Heart left ventricle (tissue), 13 donors: ENCODE data around the gene SSBP2.
"Not testable (repeated sequence)": the region's sequence is repeated elsewhere in the genome, so short reads cannot be mapped to it uniquely, and the experiment has no call there.

Experiments used
- CTCF ChIP-seq, 12 donors: fragments of 200-600 bp; sonication (generic) in 4 of 12; IDR thresholded peaks; one replicate each; pipeline versions ENCODE4 v1.5.0 to v1.8.0; 2018 to 2022; ENCODE audit warnings: antibody characterized with exemption in 12 of 12, mild to moderate bottlenecking in 5 of 12
- POLR2A ChIP-seq, 2 donors: fragments of 450-650 bp; IDR thresholded peaks; one replicate each; pipeline ENCODE4 v1.6.1; 2017; ENCODE audit warnings: antibody characterized with exemption in 2 of 2, mild to moderate bottlenecking in 2 of 2, moderate library complexity in 2 of 2
- donor health status: ischemic (EF 13 %, LVEDD 7.1; RV severe dilation, severe dysfunction).
- donor health status: DM: no; HTN: yes; CAD: no.
- donor health status: DM: no; HTN: no; CAD: no.
- donor health status: ischemic (EF 25% LVEDD 6.9; RV normal size, moderate dysfunction).
- donor health status: ischemic (EF 25% LVEDD 5.7; RV mildly dilated, moderate dysfunction).
- donor health status: ischemic (EF 35%, LVEDD 5.7; RV mildly dilated, moderate dysfunction).
- donor health status: nonischemic (EF 11% LVEDD 7.7; RV severe dilation, severe dysfunction).
- donor health status: DM: yes; HTN: yes; CAD: no.
- donor health status: PGD.
- donor health status: ischemic (EF 29% LVEDD 5.4; RV normal size, mild dysfunction).
- donor health status: nonischemic (EF 23%, LVEDD 6.1; RV moderate dilation, normal function).

GRCh38 chr5:81628061-81628460, 122.8 kb downstream of the SSBP2 start:
- not testable (repeated sequence) for TF ChIP-seq CTCF, POLR2A (IDR thresholded peaks at IDR 0.05)
